ENCODE results near the gene KIF1B. TPM values are rescaled to one million over a fixed set of nuclear protein-coding genes. Genes with fewer than 3 reads are reported as not detected.
A peak's percentile ranks its signal among the peaks of the same experiment; 100 is the strongest.

The KIF1B gene
- total and polyA plus RNA-seq, 9 of the 15 experiments (the other 6 are each of a cell fraction or from before 2014, with no cell fraction given): 2.8 to 19.8 (median 11.9) TPM

DNA sequence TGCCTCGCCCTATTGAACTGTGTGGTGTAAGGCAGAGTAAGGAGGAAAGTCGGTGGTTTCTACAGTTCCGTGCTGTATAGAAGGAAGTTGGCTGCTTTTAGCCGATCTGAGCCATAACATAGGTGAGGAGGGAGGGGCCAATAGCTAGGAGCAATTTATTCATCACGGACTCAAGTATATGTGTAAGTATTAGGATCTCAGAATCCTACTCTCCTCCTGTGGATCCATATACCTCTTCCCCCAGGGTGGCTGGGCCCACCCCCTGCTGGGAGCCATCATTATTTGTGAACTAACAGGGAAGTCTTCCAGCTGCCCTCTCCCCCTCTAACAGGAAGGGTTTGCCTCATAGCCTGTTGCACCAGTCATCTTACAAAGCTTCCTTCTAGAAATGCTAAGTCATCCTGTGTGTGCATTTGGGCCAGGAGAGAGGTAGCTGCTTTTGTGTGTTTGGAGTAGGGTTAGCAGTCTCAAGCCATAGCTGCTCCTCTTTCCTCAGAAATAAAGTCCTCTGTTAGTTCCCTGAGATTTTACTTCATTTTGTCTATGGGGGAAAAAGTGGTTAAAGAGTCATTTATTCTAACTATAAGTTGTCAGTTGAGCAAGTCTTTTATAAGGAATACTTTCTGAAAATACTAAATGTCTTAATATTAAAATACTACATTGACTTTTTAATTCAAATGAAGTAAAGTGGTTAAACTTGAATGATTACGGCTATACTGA, 205.0 kb downstream of the KIF1B start (continued):
- TF ChIP-seq GABPB1 (CRISPR knock-in tag; IDR thresholded peaks at IDR 0.05) (peak; percentile 77), HMGN3 (IDR thresholded peaks at IDR 0.05; ENCODE audit: borderline replicate concordance, extremely low read depth, insufficient read length, low read depth, low read length) (no peak), RBM25 (IDR thresholded peaks at IDR 0.05; ENCODE audit: low read depth, low read length, severe bottlenecking) (no peak), CBX3 (IDR thresholded peaks at IDR 0.05; ENCODE audit: borderline replicate concordance in 1 of 2, low read length in 2 of 2) (peak in 1 of 2 experiments; percentile 24; a peak in 1 of 3 replicates), RBFOX2 (IDR thresholded peaks at IDR 0.05; ENCODE audit: low read depth, low read length) (peak; percentile 44), ZNF134 (CRISPR knock-in tag; conservative IDR thresholded peaks at IDR 0.05) (no peak), SRF (CRISPR knock-in tag; IDR thresholded peaks at IDR 0.05) (peak in 1 of 2 experiments; percentile 66; a peak in 1 of 4 replicates), HIVEP1 (CRISPR knock-in tag; IDR thresholded peaks at IDR 0.05) (no peak), CREM (IDR thresholded peaks at IDR 0.05; ENCODE audit: low read depth) (peak; percentile 56; the same call in 1 of the 2 replicates), TCFL5 (CRISPR knock-in tag; conservative IDR thresholded peaks at IDR 0.05) (no peak), NFIC (IDR thresholded peaks at IDR 0.05) (peak; percentile 71), GATAD2A (IDR thresholded peaks at IDR 0.05) (peak; percentile 44; the same call in 1 of the 2 replicates), EP400 (IDR thresholded peaks at IDR 0.05) (peak; percentile 84), ZNF282 (CRISPR knock-in tag; IDR thresholded peaks at IDR 0.05) (no peak), NBN (IDR thresholded peaks at IDR 0.05; ENCODE audit: low read depth) (peak; percentile 95), ETV6 (IDR thresholded peaks at IDR 0.05; ENCODE audit: borderline replicate concordance in 1 of 2, low read depth in 2 of 2, low read length in 1 of 2) (peak; percentile 34 to 49; a peak in 1 of 4 replicates), ETV6 (CRISPR knock-in tag; IDR thresholded peaks at IDR 0.05; ENCODE audit: borderline replicate concordance) (no peak), L3MBTL2 (IDR thresholded peaks at IDR 0.05) (peak; percentile 65), MAFG (tag; conservative IDR thresholded peaks at IDR 0.05) (peak; percentile 100), DACH1 (IDR thresholded peaks at IDR 0.05; ENCODE audit: partially characterized antibody) (peak; percentile 12)
- TF ChIP-seq, protein P1, sequence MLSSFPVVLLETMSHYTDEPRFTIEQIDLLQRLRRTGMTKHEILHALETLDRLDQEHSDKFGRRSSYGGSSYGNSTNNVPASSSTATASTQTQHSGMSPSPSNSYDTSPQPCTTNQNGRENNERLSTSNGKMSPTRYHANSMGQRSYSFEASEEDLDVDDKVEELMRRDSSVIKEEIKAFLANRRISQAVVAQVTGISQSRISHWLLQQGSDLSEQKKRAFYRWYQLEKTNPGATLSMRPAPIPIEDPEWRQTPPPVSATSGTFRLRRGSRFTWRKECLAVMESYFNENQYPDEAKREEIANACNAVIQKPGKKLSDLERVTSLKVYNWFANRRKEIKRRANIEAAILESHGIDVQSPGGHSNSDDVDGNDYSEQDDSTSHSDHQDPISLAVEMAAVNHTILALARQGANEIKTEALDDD (IDR thresholded peaks at IDR 0.05): peak; percentile 49
- TF ChIP-seq, protein P2, sequence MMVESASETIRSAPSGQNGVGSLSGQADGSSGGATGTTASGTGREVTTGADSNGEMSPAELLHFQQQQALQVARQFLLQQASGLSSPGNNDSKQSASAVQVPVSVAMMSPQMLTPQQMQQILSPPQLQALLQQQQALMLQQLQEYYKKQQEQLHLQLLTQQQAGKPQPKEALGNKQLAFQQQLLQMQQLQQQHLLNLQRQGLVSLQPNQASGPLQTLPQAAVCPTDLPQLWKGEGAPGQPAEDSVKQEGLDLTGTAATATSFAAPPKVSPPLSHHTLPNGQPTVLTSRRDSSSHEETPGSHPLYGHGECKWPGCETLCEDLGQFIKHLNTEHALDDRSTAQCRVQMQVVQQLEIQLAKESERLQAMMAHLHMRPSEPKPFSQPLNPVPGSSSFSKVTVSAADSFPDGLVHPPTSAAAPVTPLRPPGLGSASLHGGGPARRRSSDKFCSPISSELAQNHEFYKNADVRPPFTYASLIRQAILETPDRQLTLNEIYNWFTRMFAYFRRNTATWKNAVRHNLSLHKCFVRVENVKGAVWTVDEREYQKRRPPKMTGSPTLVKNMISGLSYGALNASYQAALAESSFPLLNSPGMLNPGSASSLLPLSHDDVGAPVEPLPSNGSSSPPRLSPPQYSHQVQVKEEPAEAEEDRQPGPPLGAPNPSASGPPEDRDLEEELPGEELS (CRISPR knock-in tag; IDR thresholded peaks at IDR 0.05; ENCODE audit: borderline replicate concordance): no peak
- TF ChIP-seq, protein P3, sequence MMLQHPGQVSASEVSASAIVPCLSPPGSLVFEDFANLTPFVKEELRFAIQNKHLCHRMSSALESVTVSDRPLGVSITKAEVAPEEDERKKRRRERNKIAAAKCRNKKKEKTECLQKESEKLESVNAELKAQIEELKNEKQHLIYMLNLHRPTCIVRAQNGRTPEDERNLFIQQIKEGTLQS (IDR thresholded peaks at IDR 0.05): peak; percentile 80
- TF ChIP-seq, protein P3 (CRISPR knock-in tag; conservative IDR thresholded peaks at IDR 0.05): no peak
- TF ChIP-seq, protein P4, sequence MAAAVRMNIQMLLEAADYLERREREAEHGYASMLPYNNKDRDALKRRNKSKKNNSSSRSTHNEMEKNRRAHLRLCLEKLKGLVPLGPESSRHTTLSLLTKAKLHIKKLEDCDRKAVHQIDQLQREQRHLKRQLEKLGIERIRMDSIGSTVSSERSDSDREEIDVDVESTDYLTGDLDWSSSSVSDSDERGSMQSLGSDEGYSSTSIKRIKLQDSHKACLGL (CRISPR knock-in tag; IDR thresholded peaks at IDR 0.05; ENCODE audit: borderline replicate concordance, poor library complexity, severe bottlenecking): no peak
